OCI-LY3 (cell line): ENCODE data around the gene CORO2B.

Experiments
- H2AFZ ChIP-seq: fragments of 200-600, 300-600 bp; shearing (Covaris generic); 2 replicates; pipeline ENCODE4 v1.6.0; 2014; ENCODE audit warnings: antibody characterized with exemption, low read depth, low read length
- H3K27ac ChIP-seq: fragments of 200-600, 300-600 bp; sonication (generic); 2 replicates; pipeline ENCODE4 v1.5.1; 2014; ENCODE audit warnings: mild to moderate bottlenecking, low read length, moderate library complexity, mixed read lengths
- H3K27me3 ChIP-seq: fragments of 200-600, 300-600 bp; sonication (generic); 2 replicates; pipeline ENCODE4 v1.6.1; 2014; ENCODE audit warnings: low read depth, low read length, mixed read lengths
- H3K36me3 ChIP-seq: fragments of 200-600, 300-600 bp; sonication (generic); replicated peaks from 2 replicates; pipeline ENCODE3; 2014; ENCODE audit warnings: low read depth, low read length, mixed read lengths
- H3K4me1 ChIP-seq: fragments of 300-600, 200-600 bp; sonication (generic); 2 replicates; pipeline ENCODE4 v1.6.1; 2014; ENCODE audit warnings: low read length, mixed read lengths
- H3K4me2 ChIP-seq: fragments of 200-600, 300-600 bp; sonication (generic); 2 replicates; pipeline ENCODE4 v1.6.1; 2014; ENCODE audit warnings: low read length, mixed read lengths
- H3K4me3 ChIP-seq: fragments of 300-600, 200-600 bp; sonication (generic); 2 replicates; pipeline ENCODE4 v1.5.1; 2014; ENCODE audit warnings: antibody characterized with exemption, mild to moderate bottlenecking, low read length, moderate library complexity
- H3K79me2 ChIP-seq: fragments of 300-600, 200-600 bp; shearing (Covaris generic); 2 replicates; pipeline ENCODE4 v1.6.1; 2014; ENCODE audit warnings: mild to moderate bottlenecking, low read length, mixed read lengths
- H3K9ac ChIP-seq: fragments of 300-600, 200-600 bp; shearing (Covaris generic); 2 replicates; pipeline ENCODE4 v1.6.0; 2014; ENCODE audit warnings: mild to moderate bottlenecking, low read length, moderate library complexity
- H3K9me3 ChIP-seq: fragments of 200-600, 300-600 bp; shearing (Covaris generic); 2 replicates; pipeline ENCODE4 v1.6.1; 2014; ENCODE audit warnings: low read length, mixed read lengths; ENCODE audit not compliant: insufficient read depth
- H4K20me1 ChIP-seq: fragments of 200-600, 300-600 bp; sonication (generic); 2 replicates; pipeline ENCODE4 v1.6.1; 2016; ENCODE audit warnings: low read length, mixed read lengths; ENCODE audit not compliant: insufficient read depth
- EZH2phosphoT487 ChIP-seq: fragments of 200-600 bp; shearing (Covaris generic); IDR thresholded peaks from 2 replicates; pipeline ENCODE4 v1.6.1; 2018; ENCODE audit warnings: antibody characterized with exemption, mixed run types, low read depth
- TF ChIP-seq, protein P1 (sequence below): fragments of 200-600, 300-600 bp; sonication (generic); IDR thresholded peaks from 2 replicates; pipeline ENCODE4 v1.5.1; 2014; ENCODE audit warnings: antibody characterized with exemption, low read length, low read depth

CORO2B gene

DNA sequence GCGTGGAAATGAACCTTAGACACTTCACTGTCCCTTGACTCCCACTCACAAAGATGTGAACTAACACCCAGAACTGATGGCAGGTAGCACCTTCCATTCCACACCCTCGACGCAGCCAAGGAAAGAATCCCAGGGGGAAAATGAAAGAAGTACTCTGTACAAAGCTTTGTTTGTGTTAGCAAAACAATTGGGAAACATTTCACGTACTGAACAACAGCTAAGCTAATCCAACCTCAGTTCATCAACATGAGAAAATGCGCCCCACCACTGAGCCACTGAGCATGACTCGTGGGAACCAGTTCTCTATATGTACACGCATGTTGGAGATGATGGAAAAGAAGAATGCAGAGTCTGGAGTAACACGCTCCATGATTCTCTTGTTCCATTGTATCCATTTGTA is 32.0 kb downstream of the CORO2B start:
- H3K27ac ChIP-seq = no peak overlapping the region
- H3K4me2 ChIP-seq = no peak overlapping the region
- H3K27me3 ChIP-seq = peaks cover 45% of the 10 kb centered on the region
- H3K79me2 ChIP-seq = no peaks in the 10 kb centered on the region
- H3K9me3 ChIP-seq = no peaks in the 10 kb centered on the region
- H3K9ac ChIP-seq = no peak overlapping the region
- no peaks in the 10 kb centered on the region for H3K4me1 ChIP-seq
- H3K4me3 ChIP-seq = no peak overlapping the region
- TF ChIP-seq, protein P1, sequence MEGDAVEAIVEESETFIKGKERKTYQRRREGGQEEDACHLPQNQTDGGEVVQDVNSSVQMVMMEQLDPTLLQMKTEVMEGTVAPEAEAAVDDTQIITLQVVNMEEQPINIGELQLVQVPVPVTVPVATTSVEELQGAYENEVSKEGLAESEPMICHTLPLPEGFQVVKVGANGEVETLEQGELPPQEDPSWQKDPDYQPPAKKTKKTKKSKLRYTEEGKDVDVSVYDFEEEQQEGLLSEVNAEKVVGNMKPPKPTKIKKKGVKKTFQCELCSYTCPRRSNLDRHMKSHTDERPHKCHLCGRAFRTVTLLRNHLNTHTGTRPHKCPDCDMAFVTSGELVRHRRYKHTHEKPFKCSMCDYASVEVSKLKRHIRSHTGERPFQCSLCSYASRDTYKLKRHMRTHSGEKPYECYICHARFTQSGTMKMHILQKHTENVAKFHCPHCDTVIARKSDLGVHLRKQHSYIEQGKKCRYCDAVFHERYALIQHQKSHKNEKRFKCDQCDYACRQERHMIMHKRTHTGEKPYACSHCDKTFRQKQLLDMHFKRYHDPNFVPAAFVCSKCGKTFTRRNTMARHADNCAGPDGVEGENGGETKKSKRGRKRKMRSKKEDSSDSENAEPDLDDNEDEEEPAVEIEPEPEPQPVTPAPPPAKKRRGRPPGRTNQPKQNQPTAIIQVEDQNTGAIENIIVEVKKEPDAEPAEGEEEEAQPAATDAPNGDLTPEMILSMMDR = no peak
- no peak for TF ChIP-seq EZH2phosphoT487
- no peaks in the 10 kb centered on the region for H3K36me3 ChIP-seq
- no peak overlapping the region for H2AFZ ChIP-seq
- no peaks in the 10 kb centered on the region for H4K20me1 ChIP-seq

DNA sequence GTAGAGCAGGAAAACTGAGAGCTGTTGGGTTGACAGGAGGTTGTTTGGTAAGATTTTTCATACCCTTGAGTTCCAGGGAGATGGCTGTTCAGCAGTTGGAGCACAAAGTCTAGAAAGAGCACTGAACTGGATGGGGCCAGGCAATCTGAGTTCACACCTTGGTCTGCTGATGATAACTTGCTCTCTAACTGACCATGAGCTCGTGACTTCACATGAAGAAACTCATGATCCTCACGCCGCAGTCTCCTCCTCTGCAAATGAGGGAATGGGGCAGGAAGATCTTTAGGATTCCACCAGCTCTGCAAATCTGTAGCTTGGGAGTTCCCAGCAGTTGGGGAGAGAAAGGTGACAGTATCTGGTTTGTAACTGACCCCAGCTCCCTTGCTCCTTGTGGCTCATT is 33.7 kb downstream of the CORO2B start:
- no peak overlapping the region for H2AFZ ChIP-seq
- H3K4me3 ChIP-seq = no peak overlapping the region
- peaks cover 44% of the 10 kb centered on the region for H3K27me3 ChIP-seq
- no peaks in the 10 kb centered on the region for H3K79me2 ChIP-seq
- no peaks in the 10 kb centered on the region for H3K9me3 ChIP-seq
- no peak overlapping the region for H3K27ac ChIP-seq
- no peak overlapping the region for H3K9ac ChIP-seq
- no peak overlapping the region for H3K4me2 ChIP-seq
- H4K20me1 ChIP-seq = no peaks in the 10 kb centered on the region
- no peaks in the 10 kb centered on the region for H3K4me1 ChIP-seq
- H3K36me3 ChIP-seq = no peaks in the 10 kb centered on the region
- TF ChIP-seq, protein P1 = no peak
- TF ChIP-seq EZH2phosphoT487 = no peak

DNA sequence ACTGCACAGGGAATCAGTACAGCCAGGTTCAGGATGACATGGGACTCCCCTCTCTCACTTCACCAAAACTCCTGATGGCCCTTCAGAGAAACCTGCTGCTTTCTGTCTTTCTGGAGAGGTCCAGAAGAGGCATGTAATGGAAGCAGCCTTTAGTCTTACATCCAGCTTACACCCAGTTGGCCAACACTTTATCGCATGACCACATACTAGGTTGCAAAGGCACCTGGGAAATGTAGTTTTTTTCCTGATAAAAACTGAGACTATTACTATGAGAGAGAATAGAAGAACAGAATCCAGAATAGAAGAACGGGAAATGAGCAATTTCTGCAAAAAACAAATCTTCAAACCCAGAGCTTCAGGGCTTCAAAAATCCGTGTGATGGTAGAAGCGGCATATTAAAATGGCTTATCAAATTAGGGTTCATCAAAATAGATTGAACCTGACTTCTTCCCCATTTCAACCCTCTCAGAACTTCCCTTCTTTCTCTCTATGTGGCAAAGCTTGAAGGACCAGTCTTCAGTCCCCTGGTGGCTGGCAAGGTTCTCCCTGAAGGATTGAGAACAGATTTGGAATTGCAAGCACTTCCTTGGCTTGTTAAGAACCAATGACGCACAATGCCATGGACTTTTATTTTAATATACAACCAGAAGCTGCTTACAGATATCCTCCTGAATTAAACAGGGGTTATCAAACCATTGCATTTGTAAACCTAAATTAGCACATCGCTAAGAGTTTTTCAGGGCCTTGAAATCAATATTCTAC is 34.4 kb downstream of the CORO2B start:
- no peaks in the 10 kb centered on the region for H3K9me3 ChIP-seq
- H3K27me3 ChIP-seq = peaks cover 44% of the 10 kb centered on the region
- no peak overlapping the region for H3K4me3 ChIP-seq
- H3K4me2 ChIP-seq = no peak overlapping the region
- no peak overlapping the region for H3K27ac ChIP-seq
- H3K4me1 ChIP-seq = no peaks in the 10 kb centered on the region
- no peaks in the 10 kb centered on the region for H3K36me3 ChIP-seq
- H4K20me1 ChIP-seq = no peaks in the 10 kb centered on the region
- H3K9ac ChIP-seq = no peak overlapping the region
- TF ChIP-seq EZH2phosphoT487 = no peak
- TF ChIP-seq, protein P1 = no peak
- no peaks in the 10 kb centered on the region for H3K79me2 ChIP-seq
- H2AFZ ChIP-seq = no peak overlapping the region

GRCh38 chr15:68614286-68615035 is 35.7 kb downstream of the CORO2B start:
- H3K79me2 ChIP-seq = no peaks in the 10 kb centered on the region
- no peaks in the 10 kb centered on the region for H3K9me3 ChIP-seq
- TF ChIP-seq, protein P1 = no peak
- TF ChIP-seq EZH2phosphoT487 = no peak
- H3K27ac ChIP-seq = no peak overlapping the region
- no peak overlapping the region for H3K9ac ChIP-seq
- no peak overlapping the region for H3K4me2 ChIP-seq
- H4K20me1 ChIP-seq = no peaks in the 10 kb centered on the region
- no peaks in the 10 kb centered on the region for H3K36me3 ChIP-seq
- no peak overlapping the region for H2AFZ ChIP-seq
- H3K4me1 ChIP-seq = no peaks in the 10 kb centered on the region
- peaks cover 52% of the 10 kb centered on the region for H3K27me3 ChIP-seq
- no peak overlapping the region for H3K4me3 ChIP-seq
